C4-2B (cell line): ENCODE results near the gene CTNNBIP1.

Experiments
- ZFX ChIP-seq: fragments of 450-650 bp; IDR thresholded peaks from 2 replicates; pipeline ENCODE4 v1.6.1; 2017
- TF ChIP-seq, protein P1 (sequence below): fragments of 450-650 bp; conservative IDR thresholded peaks from 2 replicates; pipeline ENCODE4 v1.5.1; 2017; ENCODE audit warnings: mild to moderate bottlenecking

DNA sequence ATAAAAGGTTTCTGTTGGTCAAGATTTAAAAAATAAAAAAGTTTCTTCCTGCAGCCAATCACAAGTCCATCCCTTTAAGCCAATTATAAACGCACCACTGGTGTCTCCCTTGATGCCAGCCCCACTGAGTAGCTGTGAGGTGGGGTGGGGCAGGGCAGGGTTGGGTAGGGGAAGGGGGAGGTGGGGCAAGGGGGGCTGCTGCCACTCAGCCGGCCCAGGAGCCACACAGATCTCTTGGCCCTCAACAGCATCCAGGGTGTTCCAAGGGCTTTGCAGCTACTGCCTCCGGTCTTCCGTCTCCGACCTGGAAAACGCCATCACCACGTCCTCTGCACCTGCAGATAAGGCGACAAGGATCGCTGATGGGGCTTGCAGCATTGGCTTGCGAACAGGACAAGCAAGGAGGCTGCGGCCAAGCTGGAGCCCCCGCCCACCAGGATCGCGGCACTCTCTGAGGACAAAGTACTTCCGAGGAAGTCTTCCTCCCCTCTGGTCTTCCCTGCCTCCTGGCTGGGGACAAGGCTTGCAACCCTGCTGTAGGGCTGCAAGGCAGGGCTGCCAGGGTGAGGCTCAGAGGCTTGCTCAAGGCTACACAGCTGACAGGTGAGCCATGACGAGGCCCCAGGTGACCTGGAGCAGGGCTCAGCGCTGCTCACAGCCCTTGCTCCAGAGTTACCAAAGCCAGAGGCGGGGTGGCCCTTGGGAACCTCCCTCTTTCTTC lies 59.5 kb downstream of the CTNNBIP1 start:
- TF ChIP-seq, protein P1, sequence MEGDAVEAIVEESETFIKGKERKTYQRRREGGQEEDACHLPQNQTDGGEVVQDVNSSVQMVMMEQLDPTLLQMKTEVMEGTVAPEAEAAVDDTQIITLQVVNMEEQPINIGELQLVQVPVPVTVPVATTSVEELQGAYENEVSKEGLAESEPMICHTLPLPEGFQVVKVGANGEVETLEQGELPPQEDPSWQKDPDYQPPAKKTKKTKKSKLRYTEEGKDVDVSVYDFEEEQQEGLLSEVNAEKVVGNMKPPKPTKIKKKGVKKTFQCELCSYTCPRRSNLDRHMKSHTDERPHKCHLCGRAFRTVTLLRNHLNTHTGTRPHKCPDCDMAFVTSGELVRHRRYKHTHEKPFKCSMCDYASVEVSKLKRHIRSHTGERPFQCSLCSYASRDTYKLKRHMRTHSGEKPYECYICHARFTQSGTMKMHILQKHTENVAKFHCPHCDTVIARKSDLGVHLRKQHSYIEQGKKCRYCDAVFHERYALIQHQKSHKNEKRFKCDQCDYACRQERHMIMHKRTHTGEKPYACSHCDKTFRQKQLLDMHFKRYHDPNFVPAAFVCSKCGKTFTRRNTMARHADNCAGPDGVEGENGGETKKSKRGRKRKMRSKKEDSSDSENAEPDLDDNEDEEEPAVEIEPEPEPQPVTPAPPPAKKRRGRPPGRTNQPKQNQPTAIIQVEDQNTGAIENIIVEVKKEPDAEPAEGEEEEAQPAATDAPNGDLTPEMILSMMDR, result no peak
- TF ChIP-seq ZFX, result no peak
